HEK293 (cell line): ENCODE results near the gene NPFF.

Experiments
- CTCF ChIA-PET: fragments of 350-600 bp; formaldehyde crosslinking; extraction: SDS; loops from one replicate; lab custom pipeline; 2021; ENCODE audit warnings: antibody characterized with exemption; lab: Yijun Ruan, JAX
- POLR2A ChIA-PET: fragments of 300-600 bp; formaldehyde crosslinking; extraction: SDS; loops from one replicate; lab custom pipeline; 2020; ENCODE audit warnings: antibody characterized with exemption, inconsistent platforms; lab: Yijun Ruan, JAX
- H3K27ac ChIP-seq: fragments of 200-500 bp; sonication (Bioruptor generic); 2 replicates; pipeline ENCODE4 v1.5.1; 2014; ENCODE audit warnings: low read depth, low read length, control low read depth, inconsistent platforms; ENCODE audit errors: extremely low read depth
- H3K36me3 ChIP-seq, 2 experiments: fragments of 200-500 bp in 1 of 2; sonication (Bioruptor generic) in 1 of 2; 1 replicate in 1 of 2; 2 replicates in 1 of 2; pipeline ENCODE4 v1.5.1; 2014 to 2017; ENCODE audit warnings: inconsistent platforms in 2 of 2, low read length in 2 of 2; ENCODE audit not compliant: control insufficient read depth in 2 of 2, insufficient read depth in 1 of 2
- H3K4me1 ChIP-seq: fragments of 200-500 bp; sonication (Bioruptor generic); 2 replicates; pipeline ENCODE4 v1.5.1; 2014; ENCODE audit warnings: mild to moderate bottlenecking, low read length, inconsistent platforms; ENCODE audit not compliant: control insufficient read depth, insufficient read depth
- H3K4me3 ChIP-seq: 2 replicates; pipeline ENCODE4 v1.5.1; 2011; ENCODE audit warnings: low read depth, mild to moderate bottlenecking, control low read depth, low read length, moderate library complexity
- H3K9me3 ChIP-seq: fragments of 200-500 bp; sonication (Bioruptor generic); 2 replicates; pipeline ENCODE4 v1.5.1; 2014; ENCODE audit warnings: low read depth, low read length, inconsistent platforms; ENCODE audit not compliant: control insufficient read depth, insufficient read depth
- KLF7 ChIP-seq: fragments of 450-650 bp; formaldehyde crosslinking; IDR thresholded peaks from 2 replicates; pipeline ENCODE4 v1.5.1; 2016; ENCODE audit warnings: missing biosample characterization, missing genetic modification characterization, borderline replicate concordance
- PRDM1 ChIP-seq: fragments of 450-650 bp; formaldehyde crosslinking; IDR thresholded peaks from 2 replicates; pipeline ENCODE4; 2016; ENCODE audit warnings: missing biosample characterization, missing genetic modification characterization
- SCRT2 ChIP-seq: fragments of 450-650 bp; formaldehyde crosslinking; IDR thresholded peaks from 2 replicates; pipeline ENCODE4 v1.5.1; 2016; ENCODE audit warnings: missing biosample characterization, missing genetic modification characterization
- ZBTB17 ChIP-seq: fragments of 450-650 bp; formaldehyde crosslinking; IDR thresholded peaks from 2 replicates; pipeline ENCODE4 v1.5.1; 2016; ENCODE audit warnings: missing biosample characterization, missing genetic modification characterization
- ZNF10 ChIP-seq: fragments of 450-650 bp; formaldehyde crosslinking; IDR thresholded peaks from 2 replicates; pipeline ENCODE4 v1.5.1; 2017; ENCODE audit warnings: missing biosample characterization, missing genetic modification characterization
- ZNF132 ChIP-seq: fragments of 450-650 bp; formaldehyde crosslinking; IDR thresholded peaks from 2 replicates; pipeline ENCODE4 v1.5.1; 2017; ENCODE audit warnings: missing biosample characterization, missing genetic modification characterization, borderline replicate concordance
- ZNF133 ChIP-seq: fragments of 450-650 bp; formaldehyde crosslinking; IDR thresholded peaks from 2 replicates; pipeline ENCODE4 v1.5.1; 2016; ENCODE audit warnings: missing biosample characterization, missing genetic modification characterization
- ZNF140 ChIP-seq: fragments of 450-650 bp; formaldehyde crosslinking; IDR thresholded peaks from 2 replicates; pipeline ENCODE4 v1.5.1; 2016; ENCODE audit warnings: missing biosample characterization, missing genetic modification characterization
- ZNF266 ChIP-seq: fragments of 450-650 bp; formaldehyde crosslinking; IDR thresholded peaks from 2 replicates; pipeline ENCODE4 v1.5.1; 2016; ENCODE audit warnings: missing biosample characterization, missing genetic modification characterization, low read depth
- ZNF544 ChIP-seq: fragments of 450-650 bp; formaldehyde crosslinking; IDR thresholded peaks from 2 replicates; pipeline ENCODE4 v1.5.0; 2017; ENCODE audit warnings: missing biosample characterization, missing genetic modification characterization
- ZNF548 ChIP-seq: fragments of 450-650 bp; formaldehyde crosslinking; IDR thresholded peaks from 2 replicates; pipeline ENCODE4 v1.5.1; 2016; ENCODE audit warnings: missing biosample characterization, missing genetic modification characterization
- ZNF560 ChIP-seq: fragments of 450-650 bp; formaldehyde crosslinking; IDR thresholded peaks from 2 replicates; pipeline ENCODE4 v1.5.1; 2017; ENCODE audit warnings: missing biosample characterization, missing genetic modification characterization, borderline replicate concordance
- ZNF600 ChIP-seq: fragments of 450-650 bp; formaldehyde crosslinking; IDR thresholded peaks from 2 replicates; pipeline ENCODE4 v1.5.1; 2016; ENCODE audit warnings: missing biosample characterization, missing genetic modification characterization
- ZNF660 ChIP-seq: fragments of 450-650 bp; IDR thresholded peaks from 2 replicates; pipeline ENCODE4 v1.5.1; 2018; ENCODE audit warnings: missing biosample characterization, mild to moderate bottlenecking, missing genetic modification characterization
- ZNF747 ChIP-seq: fragments of 450-650 bp; formaldehyde crosslinking; IDR thresholded peaks from 2 replicates; pipeline ENCODE4 v1.5.1; 2016; ENCODE audit warnings: missing biosample characterization, missing genetic modification characterization
- ZNF768 ChIP-seq: fragments of 450-650 bp; formaldehyde crosslinking; IDR thresholded peaks from 2 replicates; pipeline ENCODE4 v1.5.1; 2018; ENCODE audit warnings: missing biosample characterization, mild to moderate bottlenecking, missing genetic modification characterization
- TF ChIP-seq, protein P1 (sequence below): fragments of 450-650 bp; formaldehyde crosslinking; IDR thresholded peaks from 2 replicates; pipeline ENCODE4 v1.5.1; 2016; ENCODE audit warnings: missing biosample characterization, missing genetic modification characterization

Gene NPFF

DNA sequence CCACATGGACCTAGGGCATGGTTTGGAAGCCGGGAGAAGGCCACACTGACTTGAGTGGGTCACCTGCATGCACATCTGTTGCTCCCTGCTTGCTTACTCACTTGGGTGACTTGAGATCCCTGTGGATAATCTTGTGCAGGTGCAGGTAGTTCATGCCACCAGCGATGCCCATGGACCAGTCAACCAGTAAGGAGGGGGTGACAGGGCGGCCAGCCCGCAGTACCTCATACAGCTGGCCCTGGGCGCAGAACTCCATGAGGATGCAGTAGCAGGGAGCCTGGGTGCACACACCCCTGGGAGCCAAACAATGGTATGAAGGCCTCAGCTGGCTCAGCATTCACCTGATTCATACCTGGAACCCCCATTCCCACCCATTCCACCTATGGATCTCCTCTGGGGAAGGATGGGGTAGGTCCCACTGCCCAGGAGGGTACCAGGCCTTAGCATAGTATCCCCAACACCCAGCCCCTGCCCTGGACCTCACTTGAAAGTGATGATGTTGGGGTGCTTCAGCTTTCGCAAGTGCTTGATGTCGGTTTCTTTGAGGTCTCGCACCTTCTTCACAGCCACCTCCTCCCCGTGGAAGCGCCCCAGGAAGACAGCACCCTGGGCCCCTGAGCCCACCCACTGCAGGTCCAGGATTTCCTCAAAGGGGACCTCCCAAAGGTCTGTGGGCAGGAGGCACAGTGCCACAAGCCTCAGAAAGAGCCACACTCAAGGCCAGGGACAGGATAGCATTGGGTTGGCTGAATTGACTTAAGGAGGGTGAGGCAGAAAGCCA is 21.1 kb downstream of the NPFF start:
- Histone ChIP-seq H3K9me3 (no peaks in the 10 kb centered on the region), H3K36me3 (peaks cover 8 to 67% of the 10 kb centered on the region in 2 experiments; a peak in 2 of 3 replicates), H3K4me3 (no peak overlapping the region), H3K27ac (0 out of 2 replicates have a peak overlapping the region, but pooled peaks have one; percentile 10), H3K4me1 (no peaks in the 10 kb centered on the region)
- TF ChIP-seq, protein P1, sequence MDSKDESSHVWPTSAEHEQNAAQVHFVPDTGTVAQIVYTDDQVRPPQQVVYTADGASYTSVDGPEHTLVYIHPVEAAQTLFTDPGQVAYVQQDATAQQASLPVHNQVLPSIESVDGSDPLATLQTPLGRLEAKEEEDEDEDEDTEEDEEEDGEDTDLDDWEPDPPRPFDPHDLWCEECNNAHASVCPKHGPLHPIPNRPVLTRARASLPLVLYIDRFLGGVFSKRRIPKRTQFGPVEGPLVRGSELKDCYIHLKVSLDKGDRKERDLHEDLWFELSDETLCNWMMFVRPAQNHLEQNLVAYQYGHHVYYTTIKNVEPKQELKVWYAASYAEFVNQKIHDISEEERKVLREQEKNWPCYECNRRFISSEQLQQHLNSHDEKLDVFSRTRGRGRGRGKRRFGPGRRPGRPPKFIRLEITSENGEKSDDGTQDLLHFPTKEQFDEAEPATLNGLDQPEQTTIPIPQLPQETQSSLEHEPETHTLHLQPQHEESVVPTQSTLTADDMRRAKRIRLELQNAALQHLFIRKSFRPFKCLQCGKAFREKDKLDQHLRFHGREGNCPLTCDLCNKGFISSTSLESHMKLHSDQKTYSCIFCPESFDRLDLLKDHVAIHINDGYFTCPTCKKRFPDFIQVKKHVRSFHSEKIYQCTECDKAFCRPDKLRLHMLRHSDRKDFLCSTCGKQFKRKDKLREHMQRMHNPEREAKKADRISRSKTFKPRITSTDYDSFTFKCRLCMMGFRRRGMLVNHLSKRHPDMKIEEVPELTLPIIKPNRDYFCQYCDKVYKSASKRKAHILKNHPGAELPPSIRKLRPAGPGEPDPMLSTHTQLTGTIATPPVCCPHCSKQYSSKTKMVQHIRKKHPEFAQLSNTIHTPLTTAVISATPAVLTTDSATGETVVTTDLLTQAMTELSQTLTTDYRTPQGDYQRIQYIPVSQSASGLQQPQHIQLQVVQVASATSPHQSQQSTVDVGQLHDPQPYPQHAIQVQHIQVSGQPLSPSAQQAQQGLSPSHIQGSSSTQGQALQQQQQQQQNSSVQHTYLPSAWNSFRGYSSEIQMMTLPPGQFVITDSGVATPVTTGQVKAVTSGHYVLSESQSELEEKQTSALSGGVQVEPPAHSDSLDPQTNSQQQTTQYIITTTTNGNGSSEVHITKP (tag by site-specific recombination), result peak; percentile 59
- TF ChIP-seq ZNF133 (tag by site-specific recombination) (no peak), SCRT2 (peak; percentile 57)
- ChIA-PET POLR2A (interaction anchor here (1.3 kb wide), 1 partner anchor 15 kb away, joined by 4 read pairs; the partner anchor contains the start of gene TARBP2), CTCF (interaction anchor here (1.0 kb wide), 1 partner anchor 260 kb away, joined by 5 read pairs; no protein-coding TSS in a partner anchor)

DNA sequence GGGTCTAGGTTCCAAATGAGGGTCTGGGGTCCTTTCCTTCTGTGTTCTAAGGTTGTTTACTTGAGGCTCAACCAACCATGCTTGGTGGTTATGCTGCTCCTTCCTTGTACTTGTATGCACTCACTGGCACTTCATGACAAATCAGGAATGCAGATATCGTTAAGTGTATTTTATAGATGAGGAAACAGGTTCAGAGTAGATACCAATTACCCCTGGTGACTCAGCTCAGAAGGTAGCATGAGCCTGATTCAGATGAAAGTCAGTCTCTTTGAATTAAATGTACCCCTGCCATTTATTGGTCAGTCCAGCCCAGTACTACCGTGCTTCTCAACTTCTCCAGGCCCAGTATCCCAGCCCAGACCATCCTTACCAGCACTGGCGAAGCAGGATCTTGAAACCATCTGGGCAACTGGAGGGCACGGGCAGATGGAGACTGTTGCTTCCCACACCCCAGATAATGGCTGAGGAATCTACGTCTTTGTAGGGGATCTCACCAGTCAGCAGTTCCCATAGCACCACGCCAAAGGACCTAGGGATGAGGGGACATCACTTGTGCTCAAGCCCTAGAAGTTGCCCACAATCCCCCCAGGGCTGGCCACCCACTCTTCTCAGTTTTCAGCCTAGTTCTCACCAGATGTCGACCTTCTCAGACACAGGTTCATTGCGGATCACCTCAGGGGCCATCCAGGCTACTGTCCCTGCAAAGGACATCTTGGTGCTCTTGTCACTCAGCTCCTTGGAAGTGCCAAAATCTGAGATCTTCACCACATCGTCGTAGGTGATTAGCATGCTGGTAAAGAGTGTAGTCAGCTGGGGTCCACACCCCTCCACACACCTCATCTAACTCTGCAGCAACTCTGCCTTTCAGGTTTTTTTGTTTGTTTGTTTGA is 22.4 kb downstream of the NPFF start:
- no peak overlapping the region for H3K4me3 ChIP-seq
- peaks cover 9 to 79% of the 10 kb centered on the region in 2 experiments; a peak in 2 of 3 replicates for H3K36me3 ChIP-seq
- H3K27ac ChIP-seq, result no peak overlapping the region
- CTCF ChIA-PET, result interaction anchor here (0.6 to 1.0 kb wide), 2 partner anchors 261 to 715 kb away, joined by 3 to 5 read pairs; no protein-coding TSS in a partner anchor
- H3K9me3 ChIP-seq, result no peaks in the 10 kb centered on the region
- TF ChIP-seq ZNF548 (tag by site-specific recombination), result no peak
- no peak for TF ChIP-seq PRDM1 (tag by site-specific recombination)
- no peak for TF ChIP-seq ZNF10 (tag by site-specific recombination)
- TF ChIP-seq ZNF266, result no peak
- TF ChIP-seq ZBTB17 (tag by site-specific recombination), result peak; percentile 49; the same call in 1 of the 2 replicates
- TF ChIP-seq KLF7 (tag by site-specific recombination), result no peak
- no peak for TF ChIP-seq ZNF140
- no peak for TF ChIP-seq ZNF544 (tag by site-specific recombination)
- peak; percentile 4; the same call in 1 of the 2 replicates for TF ChIP-seq ZNF600 (tag by site-specific recombination)
- TF ChIP-seq ZNF747 (tag by site-specific recombination), result no peak
- TF ChIP-seq ZNF768 (tag by site-specific recombination), result no peak
- TF ChIP-seq ZNF132 (tag by site-specific recombination), result no peak
- no peak for TF ChIP-seq ZNF660
- TF ChIP-seq ZNF560 (tag by site-specific recombination), result no peak
- H3K4me1 ChIP-seq, result no peaks in the 10 kb centered on the region
- POLR2A ChIA-PET, result interaction anchor here (1.4 kb wide), 1 partner anchor 16 kb away, joined by 5 read pairs; the partner anchor contains the start of gene TARBP2
